A549 (cell line): ENCODE results near the gene COBL. TPM values are rescaled to one million over a fixed set of nuclear protein-coding genes. Genes with fewer than 3 reads are reported as not detected.
A peak's percentile ranks its signal among the peaks of the same experiment; 100 is the strongest.

Experiments
- ATAC-seq, 2 experiments: fragments of 200-7000 bp in 1 of 2; fragments of >200 bp in 1 of 2; cut with Nextera tagmentation in 1 of 2; cut with Tn5 transposase in 1 of 2; 3 replicates each; pipeline versions ENCODE4 v1.8.0 to v1.9.1; 2018 to 2020; ENCODE audit warnings: mild to moderate bottlenecking in 1 of 2, moderate library complexity in 1 of 2
- CTCF ChIA-PET: fragments of 300-600 bp; sonication (Branson Sonifier 250); formaldehyde crosslinking; extraction: SDS; loops from one replicate; lab custom pipeline; 2021; ENCODE audit warnings: antibody characterized with exemption, inconsistent platforms; lab: Yijun Ruan, JAX
- POLR2A ChIA-PET: fragments of 350-600 bp; formaldehyde crosslinking; extraction: SDS; loops from one replicate; lab custom pipeline; 2021; ENCODE audit warnings: antibody characterized with exemption, inconsistent platforms; lab: Yijun Ruan, JAX
- DNase-seq, 2 experiments: peaks; one replicate each; pipeline versions ENCODE4 v3.0.0 to v3.0.0-alpha.2; 2011 to 2016; ENCODE audit warnings: low read depth in 1 of 2, low spot score in 1 of 2
- FAIRE-seq: peaks from 2 replicates; lab custom pipeline; 2011; peaks lifted over from hg19 to GRCh38; lab: Jason Lieb, UNC
- H3K27ac ChIP-seq, 2 experiments: fragments of >200 bp; sonication (Bioruptor Twin); formaldehyde crosslinking; 3 replicates each; pipeline ENCODE4 v1.5.1; 2016 to 2017
- H3K4me1 ChIP-seq: fragments of >200 bp; sonication (Bioruptor Twin); formaldehyde crosslinking; 3 replicates; pipeline ENCODE4 v1.6.1; 2016
- H3K4me2 ChIP-seq: fragments of >200 bp; sonication (Bioruptor Twin); formaldehyde crosslinking; 3 replicates; pipeline ENCODE4 v1.6.1; 2016
- H3K4me3 ChIP-seq: fragments of >200 bp; sonication (Bioruptor Twin); formaldehyde crosslinking; 3 replicates; pipeline ENCODE4 v1.5.1; 2016
- H3K9me3 ChIP-seq: fragments of >200 bp; sonication (Bioruptor Twin); formaldehyde crosslinking; 3 replicates; pipeline ENCODE4 v1.6.1; 2016
- CBX2 ChIP-seq: fragments of 200-600 bp; sonication (generic); IDR thresholded peaks from 2 replicates; pipeline ENCODE4 v1.6.1; 2016; ENCODE audit warnings: low read depth, mild to moderate bottlenecking, borderline replicate concordance
- CBX8 ChIP-seq: fragments of 200-600 bp; sonication (generic); IDR thresholded peaks from 2 replicates; pipeline ENCODE4 v1.6.1; 2016
- CEBPB ChIP-seq, 2 experiments: fragments of >200 bp in 1 of 2; sonication (Bioruptor Twin) in 1 of 2; formaldehyde crosslinking in 1 of 2; IDR thresholded peaks; 2 replicates each; pipeline ENCODE4 v1.6.1; 2012 to 2016
- CHD4 ChIP-seq: fragments of 200-600 bp; sonication (generic); IDR thresholded peaks from 2 replicates; pipeline ENCODE4 v1.6.1; 2016; ENCODE audit warnings: antibody characterized with exemption, mild to moderate bottlenecking, borderline replicate concordance
- ESRRA ChIP-seq: fragments of 150-350 bp; IDR thresholded peaks from 2 replicates; pipeline ENCODE4 v1.6.1; 2014; ENCODE audit warnings: mild to moderate bottlenecking, low read length, borderline replicate concordance
- FOSB ChIP-seq: fragments of 250-450 bp; sonication (Bioruptor Pico); IDR thresholded peaks from 2 replicates; pipeline ENCODE4 v1.5.0; 2020; ENCODE audit warnings: mild to moderate bottlenecking, moderate library complexity
- FOXS1 ChIP-seq: fragments of 250-450 bp; sonication (Bioruptor Pico); IDR thresholded peaks from 2 replicates; pipeline ENCODE4 v1.5.0; 2020; ENCODE audit warnings: mild to moderate bottlenecking, moderate library complexity
- GATA3 ChIP-seq: IDR thresholded peaks from 2 replicates; pipeline ENCODE4 v1.6.1; 2012; ENCODE audit warnings: borderline replicate concordance
- HDAC2 ChIP-seq: fragments of 200-600 bp; sonication (generic); IDR thresholded peaks from 2 replicates; pipeline ENCODE4 v1.6.1; 2016
- HEYL ChIP-seq: fragments of 250-450 bp; sonication (Bioruptor Pico); IDR thresholded peaks from 2 replicates; pipeline ENCODE4 v1.8.0; 2021; ENCODE audit warnings: mild to moderate bottlenecking, moderate library complexity
- HOXA7 ChIP-seq: fragments of 250-450 bp; sonication (Bioruptor Pico); IDR thresholded peaks from 2 replicates; pipeline ENCODE4 v1.5.0; 2020; ENCODE audit warnings: mild to moderate bottlenecking, moderate library complexity
- HOXB13 ChIP-seq: fragments of 250-450 bp; sonication (Bioruptor Pico); IDR thresholded peaks from 2 replicates; pipeline ENCODE4 v1.5.0; 2020; ENCODE audit warnings: low read depth, mild to moderate bottlenecking, moderate library complexity
- HOXB5 ChIP-seq: fragments of 250-450 bp; sonication (Bioruptor Pico); IDR thresholded peaks from 2 replicates; pipeline ENCODE4 v1.5.0; 2020; ENCODE audit warnings: mild to moderate bottlenecking, moderate library complexity
- JUN ChIP-seq, 2 experiments: fragments of >200 bp; sonication (Bioruptor Twin); formaldehyde crosslinking; IDR thresholded peaks; 2 replicates in 1 of 2; 3 replicates in 1 of 2; pipeline ENCODE4 v1.6.1; 2016 to 2017
- JUNB ChIP-seq: fragments of >200 bp; sonication (Bioruptor Twin); formaldehyde crosslinking; IDR thresholded peaks from 2 replicates; pipeline ENCODE4 v1.6.1; 2016
- KDM1A ChIP-seq: fragments of 200-600 bp; sonication (generic); IDR thresholded peaks from 2 replicates; pipeline ENCODE4 v1.6.1; 2016; ENCODE audit warnings: low read depth, mild to moderate bottlenecking
- MAFK ChIP-seq: fragments of 450-650 bp; IDR thresholded peaks from 2 replicates; pipeline ENCODE4 v1.6.1; 2014; ENCODE audit not compliant: partially characterized antibody
- MAZ ChIP-seq: fragments of 150-350 bp; IDR thresholded peaks from 2 replicates; pipeline ENCODE4 v1.6.1; 2014; ENCODE audit warnings: antibody characterized with exemption, low read depth, low read length, borderline replicate concordance
- NFE2L2 ChIP-seq: fragments of 150-350 bp; conservative IDR thresholded peaks from 2 replicates; pipeline ENCODE4 v1.6.1; 2014; ENCODE audit warnings: low read length
- NPAS2 ChIP-seq: fragments of 250-450 bp; sonication (Bioruptor Pico); IDR thresholded peaks from 2 replicates; pipeline ENCODE4 v1.8.0; 2022; ENCODE audit warnings: mild to moderate bottlenecking, moderate library complexity, borderline replicate concordance
- POLR2AphosphoS2 ChIP-seq: conservative IDR thresholded peaks from 2 replicates; pipeline ENCODE4 v1.6.1; 2012; ENCODE audit warnings: low read length, improper control_type of control experiment, inconsistent platforms
- RAD21 ChIP-seq, 2 experiments: fragments of >200 bp in 1 of 2; sonication (Bioruptor Twin) in 1 of 2; formaldehyde crosslinking in 1 of 2; IDR thresholded peaks in 1 of 2; conservative IDR thresholded peaks in 1 of 2; 2 replicates in 1 of 2; 3 replicates in 1 of 2; pipeline ENCODE4 v1.6.1; 2012 to 2018; ENCODE audit warnings: inconsistent platforms in 1 of 2
- RCOR1 ChIP-seq: fragments of 150-350 bp; IDR thresholded peaks from 2 replicates; pipeline ENCODE4 v1.6.1; 2014; ENCODE audit warnings: antibody characterized with exemption, low read length, low read depth
- RFX5 ChIP-seq: fragments of 450-650 bp; IDR thresholded peaks from 2 replicates; pipeline ENCODE4 v1.7.1; 2014; ENCODE audit warnings: antibody characterized with exemption, mild to moderate bottlenecking, moderate library complexity
- TFCP2L1 ChIP-seq: fragments of 250-450 bp; sonication (Bioruptor Pico); IDR thresholded peaks from 2 replicates; pipeline ENCODE4 v1.5.0; 2021; ENCODE audit warnings: mild to moderate bottlenecking
- ZC3H11A ChIP-seq: fragments of 450-650 bp; IDR thresholded peaks from 2 replicates; pipeline ENCODE4 v1.6.1; 2014; ENCODE audit warnings: antibody characterized with exemption, mild to moderate bottlenecking
- ZNF302 ChIP-seq: fragments of 250-450 bp; sonication (Bioruptor Pico); IDR thresholded peaks from 2 replicates; pipeline ENCODE4 v1.9.0; 2021; ENCODE audit warnings: inconsistent platforms, mild to moderate bottlenecking, moderate library complexity
- ZSCAN20 ChIP-seq: fragments of 250-450 bp; sonication (Bioruptor Pico); IDR thresholded peaks from 2 replicates; pipeline ENCODE4 v1.8.0; 2022; ENCODE audit warnings: mild to moderate bottlenecking, moderate library complexity
- WGBS: methylation state at CpG from one replicate; pipeline ENCODE4 v1.1.6; 2017; ENCODE audit errors: missing lambda C conversion rate; 5-methylcytosine and 5-hydroxymethylcytosine counted together
- polyA plus RNA-seq, 4 experiments: library from polyadenylated mRNA; depleted of rRNA in 3 of 4; stranded (reverse); fragments of >200 nt; fragmentation: RNase III in 1 of 4; extraction: RNeasy Plus Mini Kit Qiagen cat#74134 plus additional on column Dnase treatment in 1 of 4; gene quantifications; 2 replicates in 3 of 4; 3 replicates in 1 of 4; pipeline ENCODE4 v1.2.3, GENCODE V29; 2011 to 2017
- TF ChIP-seq, protein P1 (sequence below): fragments of >200 bp; sonication (Bioruptor Twin); formaldehyde crosslinking; IDR thresholded peaks from 2 replicates; pipeline ENCODE4 v1.6.1; 2016
- TF ChIP-seq, protein P2 (sequence below): IDR thresholded peaks from 2 replicates; pipeline ENCODE4 v1.6.1; 2012
- TF ChIP-seq, protein P3 (sequence below): IDR thresholded peaks from 2 replicates; pipeline ENCODE4 v1.6.1; 2012
- TF ChIP-seq, protein P4 (sequence below): IDR thresholded peaks from 2 replicates; pipeline ENCODE4 v1.6.1; 2012; ENCODE audit warnings: low read depth, borderline replicate concordance

COBL gene
- polyA plus RNA-seq, 2 of the 4 experiments (the other 2 are of a cell fraction) = 1.5 to 7.4 TPM

DNA sequence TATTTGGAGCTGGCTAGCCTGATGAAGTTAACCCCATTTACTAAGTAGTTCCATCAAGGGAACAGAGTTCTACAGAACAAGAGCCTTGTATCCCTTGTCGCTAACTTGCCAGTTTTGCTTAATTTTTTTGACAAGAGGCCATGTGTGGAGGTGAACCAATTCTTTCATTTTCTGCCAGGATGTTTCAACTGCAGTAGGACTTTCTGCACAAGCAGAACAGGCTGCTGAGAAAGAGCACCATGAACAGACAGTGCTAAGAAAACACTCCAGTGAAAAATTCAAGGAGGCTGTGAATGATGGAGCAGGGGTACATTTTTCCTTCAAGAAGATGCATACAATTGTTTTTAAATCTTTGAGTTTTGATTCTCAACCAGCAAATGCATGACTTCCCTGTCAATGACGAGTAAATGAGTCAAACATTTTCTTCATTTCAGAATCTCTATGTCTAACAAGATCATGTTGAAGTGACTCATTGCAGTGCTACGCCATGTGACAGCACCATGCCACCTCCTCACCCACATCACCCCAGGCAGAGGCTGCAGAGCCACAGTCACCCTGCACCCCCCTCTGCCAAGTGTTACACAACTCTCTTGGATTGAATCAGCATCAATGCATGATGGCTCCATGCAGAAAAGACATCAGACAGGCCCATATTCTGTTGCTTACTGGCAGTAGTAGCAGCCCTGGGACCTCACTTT is 193.1 kb downstream of the COBL start (continued):
- no peak for TF ChIP-seq HEYL (CRISPR knock-in tag)
- TF ChIP-seq MAZ = no peak
- TF ChIP-seq, protein P1, sequence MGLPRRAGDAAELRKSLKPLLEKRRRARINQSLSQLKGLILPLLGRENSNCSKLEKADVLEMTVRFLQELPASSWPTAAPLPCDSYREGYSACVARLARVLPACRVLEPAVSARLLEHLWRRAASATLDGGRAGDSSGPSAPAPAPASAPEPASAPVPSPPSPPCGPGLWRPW = no peak
- peak; percentile 81 to 90 for TF ChIP-seq CEBPB (IDR thresholded peaks at IDR 0.05)
- no peak for TF ChIP-seq HOXB5 (CRISPR knock-in tag)
- TF ChIP-seq HOXA7 = no peak
- no peak for TF ChIP-seq GATA3
- TF ChIP-seq ZC3H11A = no peak
- no peak for TF ChIP-seq CBX2
- no peak for TF ChIP-seq CHD4
- TF ChIP-seq, protein P2, sequence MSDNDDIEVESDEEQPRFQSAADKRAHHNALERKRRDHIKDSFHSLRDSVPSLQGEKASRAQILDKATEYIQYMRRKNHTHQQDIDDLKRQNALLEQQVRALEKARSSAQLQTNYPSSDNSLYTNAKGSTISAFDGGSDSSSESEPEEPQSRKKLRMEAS = peak; percentile 50
- TF ChIP-seq KDM1A = no peak
- TF ChIP-seq NFE2L2 = no peak
- TF ChIP-seq JUNB = peak; percentile 81
- no peak for TF ChIP-seq TFCP2L1
- TF ChIP-seq FOSB (CRISPR knock-in tag) = no peak
- TF ChIP-seq JUN (IDR thresholded peaks at IDR 0.05) = peak in 1 of 2 experiments; percentile 41; a peak in 1 of 5 replicates

DNA sequence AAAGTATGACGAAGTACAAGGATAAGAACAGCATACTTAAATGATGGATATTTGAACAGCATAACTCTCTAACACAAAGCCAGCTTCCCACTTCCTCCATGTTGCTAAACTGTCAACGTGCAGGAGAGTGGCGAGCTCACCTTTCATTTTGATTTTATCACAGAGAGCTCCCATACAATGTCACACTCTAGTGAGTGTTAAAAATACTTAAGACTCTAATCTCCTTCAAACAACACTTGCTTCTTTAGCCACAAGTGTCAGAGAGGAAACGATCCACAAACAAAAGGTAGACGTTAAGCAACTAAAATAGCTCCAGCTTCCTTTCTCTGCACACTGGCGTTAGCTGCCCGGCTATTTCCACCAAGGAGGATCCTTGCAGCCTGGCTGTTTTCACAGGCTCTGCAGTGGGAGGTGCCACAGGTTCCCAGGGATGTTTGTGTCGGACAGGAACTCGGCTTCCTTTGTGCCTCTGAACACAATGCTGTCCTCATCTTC is 194.6 kb downstream of the COBL start:
- Histone ChIP-seq H3K4me3 (no peak overlapping the region), H3K4me2 (no peak overlapping the region), H3K27ac (no peak overlapping the region), H3K9me3 (no peaks in the 10 kb centered on the region), H3K4me1 (peaks cover 16% of the 10 kb centered on the region)
- WGBS = 73% methylated on average over 9 of the region's 9 CpGs
- ATAC-seq (no peak), DNase-seq (no peak), FAIRE-seq (no peak)
- POLR2A ChIA-PET = no interaction called here
- no peak for TF ChIP-seq ZSCAN20 (CRISPR knock-in tag)
- no peak for TF ChIP-seq KDM1A
- CTCF ChIA-PET = interaction anchor here (0.6 to 1.4 kb wide), 2 partner anchors 19 to 41 kb away, joined by 3 to 4 read pairs; no protein-coding TSS in a partner anchor

DNA sequence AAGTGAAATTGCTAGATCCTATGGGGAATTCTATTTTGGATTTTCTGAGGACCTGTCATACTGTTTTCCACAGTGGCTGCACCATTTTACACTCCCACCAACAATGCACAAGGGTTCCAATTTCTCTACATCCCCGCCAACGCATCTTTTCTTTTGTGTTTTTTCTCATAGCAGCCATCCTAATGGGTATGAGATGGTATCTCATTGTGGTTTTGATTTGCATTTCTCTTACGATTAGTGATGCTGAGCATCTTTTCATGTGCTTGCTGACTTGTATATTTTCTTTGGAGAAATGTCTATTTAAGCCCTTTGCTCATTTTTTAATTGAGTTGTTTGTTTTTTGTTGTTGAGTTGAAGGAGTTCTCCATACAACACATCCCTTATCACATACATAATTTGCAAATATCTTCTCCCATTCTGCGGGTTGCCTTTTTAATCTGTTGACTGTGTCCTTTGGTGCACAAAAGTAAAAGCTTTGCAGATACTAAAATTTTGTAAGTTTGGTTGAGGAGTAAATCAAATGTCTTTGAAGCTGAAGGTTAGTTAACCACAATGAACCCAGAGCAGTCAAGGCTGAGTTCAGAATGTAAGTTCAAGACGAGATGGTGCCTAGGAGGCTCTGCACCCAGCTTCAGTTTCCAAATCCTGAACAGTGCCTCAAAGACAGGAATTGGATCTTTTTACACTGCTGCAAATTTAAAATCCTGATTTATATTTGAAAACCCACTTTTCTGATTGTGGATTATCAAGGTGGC is 195.4 kb downstream of the COBL start:
- DNase-seq = no peak
- ChIA-PET CTCF (interaction anchor here (0.6 to 1.4 kb wide), 2 partner anchors 20 to 41 kb away, joined by 3 to 4 read pairs; no protein-coding TSS in a partner anchor), POLR2A (no interaction called here)
- no peak for ATAC-seq
- 81% methylated on average over 5 of the region's 5 CpGs for WGBS
- no peak for TF ChIP-seq ESRRA
- TF ChIP-seq, protein P3, sequence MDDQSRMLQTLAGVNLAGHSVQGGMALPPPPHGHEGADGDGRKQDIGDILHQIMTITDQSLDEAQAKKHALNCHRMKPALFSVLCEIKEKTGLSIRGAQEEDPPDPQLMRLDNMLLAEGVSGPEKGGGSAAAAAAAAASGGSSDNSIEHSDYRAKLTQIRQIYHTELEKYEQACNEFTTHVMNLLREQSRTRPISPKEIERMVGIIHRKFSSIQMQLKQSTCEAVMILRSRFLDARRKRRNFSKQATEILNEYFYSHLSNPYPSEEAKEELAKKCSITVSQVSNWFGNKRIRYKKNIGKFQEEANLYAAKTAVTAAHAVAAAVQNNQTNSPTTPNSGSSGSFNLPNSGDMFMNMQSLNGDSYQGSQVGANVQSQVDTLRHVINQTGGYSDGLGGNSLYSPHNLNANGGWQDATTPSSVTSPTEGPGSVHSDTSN = no peak
- peaks cover under 1% of the 10 kb centered on the region; the same call in 1 of the 3 replicates for H3K9me3 ChIP-seq
- H3K4me2 ChIP-seq = no peak overlapping the region
- no peak for FAIRE-seq
- peaks cover 16% of the 10 kb centered on the region for H3K4me1 ChIP-seq
- H3K4me3 ChIP-seq = no peak overlapping the region
- H3K27ac ChIP-seq = no peak overlapping the region

DNA sequence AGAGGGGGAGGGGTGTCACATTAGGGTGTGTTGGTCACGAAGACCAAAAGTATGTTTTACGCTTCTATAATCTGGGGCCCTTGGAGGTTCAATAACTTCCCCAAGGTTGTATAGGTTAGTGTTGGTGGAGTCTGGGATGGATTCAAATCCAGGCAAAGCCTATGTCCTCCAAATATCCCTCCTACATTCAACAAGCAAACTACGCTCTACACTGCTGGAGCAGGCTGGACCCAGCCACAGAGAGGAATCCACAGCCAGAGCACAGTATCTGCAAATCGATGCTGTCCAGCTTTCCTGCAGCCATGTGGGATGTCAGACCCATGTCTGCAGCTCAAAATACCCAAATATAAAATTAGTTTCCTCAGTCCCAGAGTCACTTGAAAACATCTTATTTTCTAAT is 198.0 kb downstream of the COBL start:
- 77% methylated on average over 4 of the region's 4 CpGs for WGBS
- no peak for FAIRE-seq
- CTCF ChIA-PET = interaction anchor here (1.0 to 1.5 kb wide), 2 partner anchors 22 to 51 kb away, joined by 3 to 6 read pairs; no protein-coding TSS in a partner anchor
- TF ChIP-seq NFE2L2 = no peak
- no peak for TF ChIP-seq MAFK
- TF ChIP-seq CBX2 = no peak
- TF ChIP-seq HOXB13 (CRISPR knock-in tag) = no peak
- TF ChIP-seq RAD21 (conservative IDR thresholded peaks at IDR 0.05 in 1 of 2, IDR thresholded peaks at IDR 0.05 in 1 of 2) = no peak
- TF ChIP-seq JUNB = no peak
- no peak for TF ChIP-seq RCOR1
- no peak for TF ChIP-seq NPAS2 (CRISPR knock-in tag)
- no peak for TF ChIP-seq ZNF302 (CRISPR knock-in tag)
- no peak for TF ChIP-seq HDAC2
- TF ChIP-seq, protein P4, sequence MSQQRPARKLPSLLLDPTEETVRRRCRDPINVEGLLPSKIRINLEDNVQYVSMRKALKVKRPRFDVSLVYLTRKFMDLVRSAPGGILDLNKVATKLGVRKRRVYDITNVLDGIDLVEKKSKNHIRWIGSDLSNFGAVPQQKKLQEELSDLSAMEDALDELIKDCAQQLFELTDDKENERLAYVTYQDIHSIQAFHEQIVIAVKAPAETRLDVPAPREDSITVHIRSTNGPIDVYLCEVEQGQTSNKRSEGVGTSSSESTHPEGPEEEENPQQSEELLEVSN = no peak
- TF ChIP-seq CBX8 = no peak
- TF ChIP-seq ZC3H11A = no peak
- no peak for TF ChIP-seq POLR2AphosphoS2
- TF ChIP-seq GATA3 = no peak
- no peak for TF ChIP-seq FOXS1 (CRISPR knock-in tag)
- no peak for TF ChIP-seq RFX5

More for the DNA sequence above, 198.0 kb downstream of the COBL start:
- H3K4me1 ChIP-seq = peaks cover 8% of the 10 kb centered on the region
- no peak overlapping the region for H3K27ac ChIP-seq
- no peak for DNase-seq
- POLR2A ChIA-PET = no interaction called here
- ATAC-seq = no peak
- peaks cover 5% of the 10 kb centered on the region; the same call in 1 of the 3 replicates for H3K9me3 ChIP-seq
- no peak overlapping the region for H3K4me2 ChIP-seq
- no peak overlapping the region for H3K4me3 ChIP-seq
